HEK293 (cell line): Measurements from ENCODE around the gene ZRANB1.

ENCODE experiments used
- CTCF ChIP-seq: fragments of 450-650 bp; formaldehyde crosslinking; IDR thresholded peaks from 2 replicates; pipeline ENCODE4 v1.5.1; 2016; ENCODE audit warnings: missing biosample characterization, missing genetic modification characterization
- HOXA7 ChIP-seq: sonication (generic); formaldehyde crosslinking; IDR thresholded peaks from 2 replicates; pipeline ENCODE4 v1.8.1; 2022; ENCODE audit warnings: missing genetic modification reagents, borderline replicate concordance
- KLF16 ChIP-seq: fragments of 450-650 bp; formaldehyde crosslinking; IDR thresholded peaks from 2 replicates; pipeline ENCODE4 v1.5.1; 2017; ENCODE audit warnings: missing biosample characterization, missing genetic modification characterization
- ZBTB20 ChIP-seq: fragments of 450-650 bp; formaldehyde crosslinking; IDR thresholded peaks from 2 replicates; pipeline ENCODE4 v1.5.1; 2016; ENCODE audit warnings: missing biosample characterization, missing genetic modification characterization
- ZNF114 ChIP-seq: fragments of 450-650 bp; formaldehyde crosslinking; IDR thresholded peaks from 2 replicates; pipeline ENCODE4 v1.5.0; 2017; ENCODE audit warnings: missing biosample characterization, missing genetic modification characterization
- ZNF148 ChIP-seq: fragments of 450-650 bp; formaldehyde crosslinking; IDR thresholded peaks from 2 replicates; pipeline ENCODE4 v1.5.0; 2017; ENCODE audit warnings: missing biosample characterization, missing genetic modification characterization, borderline replicate concordance

GRCh38 chr10:124999433-125000365 is 57.8 kb downstream of the ZRANB1 start:
- no peak for TF ChIP-seq ZNF148 (tag by site-specific recombination)
- TF ChIP-seq ZNF114 (tag by site-specific recombination), result no peak
- TF ChIP-seq KLF16 (tag by site-specific recombination), result no peak
- no peak for TF ChIP-seq HOXA7 (CRISPR knock-in tag)
- TF ChIP-seq CTCF (tag by site-specific recombination), result no peak
- no peak for TF ChIP-seq ZBTB20 (tag by site-specific recombination)
